Caco-2 (cell line): ENCODE results near the gene NMNAT3. TPM values are rescaled to one million over a fixed set of nuclear protein-coding genes. Genes with fewer than 3 reads are reported as not detected.

Source experiments
- BruUV-seq: library from RNA; stranded (reverse); fragments of 400-500 nt; replicated peaks from 2 replicates; lab custom pipeline; 2021; lab: Mats Ljungman, UMichigan
- CTCF ChIA-PET: fragments of 300-600 bp; sonication (Branson Sonifier 250); formaldehyde crosslinking; loops from one replicate; lab custom pipeline; 2022; ENCODE audit warnings: antibody characterized with exemption; lab: Charles Lee
- POLR2A ChIA-PET: fragments of 300-600 bp; sonication (Branson Sonifier 250); formaldehyde crosslinking; loops from one replicate; lab custom pipeline; 2022; ENCODE audit warnings: antibody characterized with exemption; lab: Charles Lee
- DNase-seq, 2 experiments: peaks; one replicate each; pipeline versions ENCODE4 v3.0.0 to v3.0.0-alpha.2; 2020 to 2022
- H3K27me3 ChIP-seq: replicated peaks from 2 replicates; pipeline ENCODE4 v1.6.0; 2011; ENCODE audit warnings: low read length; ENCODE audit not compliant: control insufficient read depth, insufficient read depth
- H3K36me3 ChIP-seq: 2 replicates; pipeline ENCODE4 v1.5.1; 2011; ENCODE audit warnings: low read length; ENCODE audit not compliant: control insufficient read depth, insufficient read depth
- H3K4me1 ChIP-seq: fragments of 250-450 bp; sonication (Bioruptor Pico); 2 replicates; pipeline ENCODE4 v1.5.1; 2020; ENCODE audit warnings: mild to moderate bottlenecking
- H3K4me3 ChIP-seq: 2 replicates; pipeline ENCODE4 v1.5.1; 2011; ENCODE audit warnings: low read depth, mild to moderate bottlenecking, control low read depth, low read length
- H3K9me3 ChIP-seq: fragments of 250-450 bp; sonication (Bioruptor Pico); 2 replicates; pipeline ENCODE4 v1.5.1; 2020; ENCODE audit warnings: mild to moderate bottlenecking, moderate library complexity
- H3K27ac Mint-ChIP-seq: one replicate; pipeline ENCODE4 v1.8.0; 2022; ENCODE audit warnings: mixed read lengths; ENCODE audit not compliant: unreplicated experiment
- H3K27me3 Mint-ChIP-seq: one replicate; pipeline ENCODE4 v1.8.0; 2022; ENCODE audit warnings: mixed read lengths; ENCODE audit not compliant: insufficient read depth, unreplicated experiment
- H3K36me3 Mint-ChIP-seq: one replicate; pipeline ENCODE4 v1.8.0; 2022; ENCODE audit warnings: mild to moderate bottlenecking, mixed read lengths; ENCODE audit not compliant: insufficient read depth, unreplicated experiment
- H3K4me1 Mint-ChIP-seq: one replicate; pipeline ENCODE4 v1.8.0; 2022; ENCODE audit warnings: low read depth, mixed read lengths; ENCODE audit not compliant: unreplicated experiment
- H3K4me3 Mint-ChIP-seq: one replicate; pipeline ENCODE4 v1.8.0; 2022; ENCODE audit warnings: mild to moderate bottlenecking, moderate library complexity, mixed read lengths; ENCODE audit not compliant: unreplicated experiment
- H3K9me3 Mint-ChIP-seq: one replicate; pipeline ENCODE4 v1.8.0; 2022; ENCODE audit warnings: mixed read lengths; ENCODE audit not compliant: unreplicated experiment
- intact Hi-C: fragments of 100-400 bp; cut with micrococcal nuclease; formaldehyde crosslinking; loops from one replicate; pipeline ENCODE4 v1.10.0; 2022; ENCODE audit not compliant: unreplicated experiment
- total RNA-seq: library from RNA; stranded (reverse); gene quantifications from 2 replicates; pipeline ENCODE4 v1.2.3, GENCODE V29; 2022
- TF ChIP-seq, protein P1 (sequence below), 2 experiments: fragments of 200-600 bp in 1 of 2; IDR thresholded peaks; 1 replicate in 1 of 2; 2 replicates in 1 of 2; pipeline versions ENCODE4 v1.5.1 to v1.8.0; 2011 to 2022; ENCODE audit warnings: antibody characterized with exemption in 1 of 2, control low read depth in 1 of 2, inconsistent platforms in 1 of 2, low read depth in 1 of 2, low read length in 1 of 2, mild to moderate bottlenecking in 1 of 2, moderate library complexity in 1 of 2; ENCODE audit not compliant: insufficient read depth in 1 of 2, severe bottlenecking in 1 of 2, unreplicated experiment in 1 of 2

The NMNAT3 gene
- total RNA-seq, 1 experiment from 2014 or later: 17.6 TPM

DNA sequence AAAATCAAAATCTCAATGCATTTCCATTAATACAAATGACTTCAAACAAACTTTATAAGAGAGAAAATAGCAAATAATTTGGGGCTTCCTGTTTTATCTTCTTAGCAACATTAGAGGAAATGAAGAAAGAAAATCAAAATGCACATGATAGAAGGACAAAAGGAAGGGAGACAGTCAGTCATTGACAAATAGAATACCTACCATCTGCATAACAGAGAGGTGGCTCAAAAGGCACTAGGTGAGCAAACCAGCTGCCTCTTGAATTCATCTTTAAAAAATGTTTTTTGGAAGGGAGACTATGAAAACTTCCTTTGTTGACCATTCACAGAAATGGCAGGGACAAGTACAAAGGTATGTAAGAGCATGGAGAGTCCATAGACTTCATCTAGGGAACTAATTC lies 9.4 kb downstream of the NMNAT3 start:
- Histone ChIP-seq H3K4me1 (peaks cover 4% of the 10 kb centered on the region; the same call in 1 of the 2 replicates), H3K36me3 (0 out of 2 replicates have a peak, but pooled peaks cover 1% of the 10 kb centered on the region), H3K27me3 (no peaks in the 10 kb centered on the region), H3K9me3 (no peaks in the 10 kb centered on the region), H3K4me3 (no peak overlapping the region)
- Mint-ChIP-seq H3K9me3 (no peaks in the 10 kb centered on the region), H3K27me3 (no peaks in the 10 kb centered on the region), H3K4me3 (no peak overlapping the region), H3K27ac (no peak overlapping the region), H3K36me3 (peaks cover 16% of the 10 kb centered on the region), H3K4me1 (peaks cover 17% of the 10 kb centered on the region)
- ChIA-PET POLR2A (no interaction called here), CTCF (no interaction called here)
- BruUV-seq: no TSS peak
- TF ChIP-seq, protein P1, sequence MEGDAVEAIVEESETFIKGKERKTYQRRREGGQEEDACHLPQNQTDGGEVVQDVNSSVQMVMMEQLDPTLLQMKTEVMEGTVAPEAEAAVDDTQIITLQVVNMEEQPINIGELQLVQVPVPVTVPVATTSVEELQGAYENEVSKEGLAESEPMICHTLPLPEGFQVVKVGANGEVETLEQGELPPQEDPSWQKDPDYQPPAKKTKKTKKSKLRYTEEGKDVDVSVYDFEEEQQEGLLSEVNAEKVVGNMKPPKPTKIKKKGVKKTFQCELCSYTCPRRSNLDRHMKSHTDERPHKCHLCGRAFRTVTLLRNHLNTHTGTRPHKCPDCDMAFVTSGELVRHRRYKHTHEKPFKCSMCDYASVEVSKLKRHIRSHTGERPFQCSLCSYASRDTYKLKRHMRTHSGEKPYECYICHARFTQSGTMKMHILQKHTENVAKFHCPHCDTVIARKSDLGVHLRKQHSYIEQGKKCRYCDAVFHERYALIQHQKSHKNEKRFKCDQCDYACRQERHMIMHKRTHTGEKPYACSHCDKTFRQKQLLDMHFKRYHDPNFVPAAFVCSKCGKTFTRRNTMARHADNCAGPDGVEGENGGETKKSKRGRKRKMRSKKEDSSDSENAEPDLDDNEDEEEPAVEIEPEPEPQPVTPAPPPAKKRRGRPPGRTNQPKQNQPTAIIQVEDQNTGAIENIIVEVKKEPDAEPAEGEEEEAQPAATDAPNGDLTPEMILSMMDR (IDR thresholded peaks at IDR 0.05; ENCODE audit: insufficient read depth in 1 of 2, low read depth in 1 of 2, low read length in 1 of 2, severe bottlenecking in 1 of 2, unreplicated experiment in 1 of 2): no peak
- intact Hi-C loops: no loop called here
- DNase-seq: no peak

DNA sequence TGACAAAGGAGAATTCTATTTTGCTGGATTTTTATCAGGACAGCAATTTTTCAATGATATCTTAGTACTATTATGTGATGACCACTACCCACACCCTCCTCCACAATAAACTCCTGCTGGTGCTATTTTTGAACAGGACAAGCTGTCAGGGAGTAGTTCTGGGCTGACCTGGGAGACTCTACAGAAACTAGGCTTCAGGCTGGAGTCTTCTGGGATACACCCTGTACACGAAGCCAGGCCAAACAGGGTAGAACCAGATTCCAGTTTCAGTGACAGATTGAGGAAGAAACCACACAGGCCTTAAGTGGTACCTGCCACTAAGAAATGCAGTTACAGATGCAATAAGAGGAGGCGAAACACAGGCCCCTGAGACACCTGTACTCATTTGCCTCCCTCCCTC lies 12.8 kb downstream of the NMNAT3 start:
- Histone ChIP-seq H3K4me3 (no peak overlapping the region), H3K9me3 (no peaks in the 10 kb centered on the region), H3K4me1 (peaks cover 18% of the 10 kb centered on the region), H3K27me3 (no peaks in the 10 kb centered on the region), H3K36me3 (peaks cover 2% of the 10 kb centered on the region; the same call in 1 of the 2 replicates)
- H3K4me3 Mint-ChIP-seq: no peak overlapping the region
- CTCF ChIA-PET: no interaction called here
- POLR2A ChIA-PET: no interaction called here
- peaks cover 17% of the 10 kb centered on the region for H3K4me1 Mint-ChIP-seq
- no peaks in the 10 kb centered on the region for H3K27me3 Mint-ChIP-seq
- H3K36me3 Mint-ChIP-seq: peaks cover 47% of the 10 kb centered on the region
- intact Hi-C loops: no loop called here
- no peak for DNase-seq
- no peaks in the 10 kb centered on the region for H3K9me3 Mint-ChIP-seq
- H3K27ac Mint-ChIP-seq: no peak overlapping the region
- TF ChIP-seq, protein P1 (IDR thresholded peaks at IDR 0.05; ENCODE audit: insufficient read depth in 1 of 2, low read depth in 1 of 2, low read length in 1 of 2, severe bottlenecking in 1 of 2, unreplicated experiment in 1 of 2): no peak
- BruUV-seq: no TSS peak

DNA sequence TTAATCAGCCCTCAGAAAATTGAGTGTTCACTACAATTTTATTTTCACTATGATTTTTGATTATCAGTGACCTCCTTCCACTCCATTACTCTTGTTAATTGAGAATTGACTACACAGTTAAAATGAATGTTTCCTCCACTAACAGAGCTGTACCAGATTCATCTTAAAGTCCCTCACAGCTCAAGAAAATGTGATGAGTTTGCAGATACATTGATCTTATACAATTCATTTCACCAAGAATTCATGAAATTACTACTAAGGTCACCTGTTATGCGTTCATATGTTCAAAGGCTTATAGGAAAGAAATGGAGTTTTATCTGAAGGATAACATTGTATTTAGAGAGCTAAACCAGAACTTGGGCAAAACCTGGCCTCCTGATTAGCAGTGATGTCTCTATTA lies 17.5 kb downstream of the NMNAT3 start:
- no peak overlapping the region for H3K4me3 Mint-ChIP-seq
- H3K4me1 Mint-ChIP-seq: peaks cover 12% of the 10 kb centered on the region
- H3K36me3 Mint-ChIP-seq: peaks cover 63% of the 10 kb centered on the region
- DNase-seq: no peak
- ChIA-PET CTCF (no interaction called here), POLR2A (no interaction called here)
- no peaks in the 10 kb centered on the region for H3K27me3 Mint-ChIP-seq
- TF ChIP-seq, protein P1 (IDR thresholded peaks at IDR 0.05; ENCODE audit: insufficient read depth in 1 of 2, low read depth in 1 of 2, low read length in 1 of 2, severe bottlenecking in 1 of 2, unreplicated experiment in 1 of 2): no peak
- H3K27me3 ChIP-seq: no peaks in the 10 kb centered on the region
- peaks cover 2% of the 10 kb centered on the region; the same call in 1 of the 2 replicates for H3K36me3 ChIP-seq
- peak overlapping the region; percentile 68 for H3K27ac Mint-ChIP-seq
- no peak overlapping the region for H3K4me3 ChIP-seq
- peaks cover 65% of the 10 kb centered on the region for H3K4me1 ChIP-seq
- peaks cover 10% of the 10 kb centered on the region for H3K9me3 Mint-ChIP-seq
- H3K9me3 ChIP-seq: no peaks in the 10 kb centered on the region
- intact Hi-C loops: no loop called here
- no TSS peak for BruUV-seq
